Epithelial cell of proximal tubule (primary cell): ENCODE data around the gene LSAMP. TPM values are rescaled to one million over a fixed set of nuclear protein-coding genes. Genes with fewer than 3 reads are reported as not detected.
A peak's percentile ranks its signal among the peaks of the same experiment; 100 is the strongest.

Source experiments
- DNase-seq: peaks from one replicate; pipeline ENCODE4 v3.0.0-alpha.2; 2011; ENCODE audit warnings: low read depth
- H3K4me3 ChIP-seq: 2 replicates; pipeline ENCODE4 v1.5.1; 2011; ENCODE audit warnings: low read depth, mild to moderate bottlenecking, low read length
- total RNA-seq: library from RNA; depleted of rRNA; stranded (reverse); fragments of >200 nt; gene quantifications from 2 replicates; pipeline ENCODE4 v1.2.3, GENCODE V29; 2015
- TF ChIP-seq, protein P1 (sequence below): conservative IDR thresholded peaks from 2 replicates; pipeline ENCODE4 v1.5.1; 2012; ENCODE audit warnings: low read depth, mild to moderate bottlenecking, low read length

Gene LSAMP
- total RNA-seq, 1 donor from 2014 or later: 5.1 TPM

- no peak overlapping the region for H3K4me3 ChIP-seq
- TF ChIP-seq, protein P1, sequence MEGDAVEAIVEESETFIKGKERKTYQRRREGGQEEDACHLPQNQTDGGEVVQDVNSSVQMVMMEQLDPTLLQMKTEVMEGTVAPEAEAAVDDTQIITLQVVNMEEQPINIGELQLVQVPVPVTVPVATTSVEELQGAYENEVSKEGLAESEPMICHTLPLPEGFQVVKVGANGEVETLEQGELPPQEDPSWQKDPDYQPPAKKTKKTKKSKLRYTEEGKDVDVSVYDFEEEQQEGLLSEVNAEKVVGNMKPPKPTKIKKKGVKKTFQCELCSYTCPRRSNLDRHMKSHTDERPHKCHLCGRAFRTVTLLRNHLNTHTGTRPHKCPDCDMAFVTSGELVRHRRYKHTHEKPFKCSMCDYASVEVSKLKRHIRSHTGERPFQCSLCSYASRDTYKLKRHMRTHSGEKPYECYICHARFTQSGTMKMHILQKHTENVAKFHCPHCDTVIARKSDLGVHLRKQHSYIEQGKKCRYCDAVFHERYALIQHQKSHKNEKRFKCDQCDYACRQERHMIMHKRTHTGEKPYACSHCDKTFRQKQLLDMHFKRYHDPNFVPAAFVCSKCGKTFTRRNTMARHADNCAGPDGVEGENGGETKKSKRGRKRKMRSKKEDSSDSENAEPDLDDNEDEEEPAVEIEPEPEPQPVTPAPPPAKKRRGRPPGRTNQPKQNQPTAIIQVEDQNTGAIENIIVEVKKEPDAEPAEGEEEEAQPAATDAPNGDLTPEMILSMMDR: no peak
- no peak for DNase-seq
Measured at GRCh38 chr3:115832265-115832664, 613.0 kb downstream of the LSAMP start.

DNA sequence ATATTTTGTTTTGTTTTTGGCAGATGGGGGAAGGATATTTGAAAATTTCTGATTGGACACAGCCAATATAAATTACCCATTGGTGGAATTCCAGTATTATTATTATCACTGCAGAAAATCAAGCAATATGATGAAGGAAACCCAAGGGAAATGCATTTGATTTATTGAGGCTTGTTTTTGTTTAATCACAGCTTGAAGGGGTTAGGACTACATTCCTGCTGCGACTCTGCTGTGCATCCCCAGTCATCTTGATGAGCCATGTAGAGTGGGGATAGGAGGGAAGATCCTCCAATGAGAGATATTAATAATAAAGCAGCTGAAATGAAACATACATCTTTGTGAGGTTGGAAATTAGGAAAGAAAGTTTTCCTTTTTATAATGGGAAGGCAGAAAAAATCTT lies 613.4 kb downstream of the LSAMP start:
- TF ChIP-seq, protein P1: no peak
- no peak for DNase-seq
- no peak overlapping the region for H3K4me3 ChIP-seq

GRCh38 chr3:115830764-115831395 lies 614.4 kb downstream of the LSAMP start:
- TF ChIP-seq, protein P1: no peak
- DNase-seq: no peak
- no peak overlapping the region for H3K4me3 ChIP-seq

- H3K4me3 ChIP-seq: no peak overlapping the region
- no peak for DNase-seq
- TF ChIP-seq, protein P1: no peak
Measured at GRCh38 chr3:115828401-115828800, 616.9 kb downstream of the LSAMP start.

- TF ChIP-seq, protein P1: no peak
- no peak overlapping the region for H3K4me3 ChIP-seq
- no peak for DNase-seq
Measured at GRCh38 chr3:115827495-115827894, 617.8 kb downstream of the LSAMP start.

- H3K4me3 ChIP-seq: no peak overlapping the region
- peak; percentile 35 for DNase-seq
- TF ChIP-seq, protein P1: no peak
Measured at GRCh38 chr3:115825046-115825445, 620.2 kb downstream of the LSAMP start.

GRCh38 chr3:115823083-115823482 lies 622.2 kb downstream of the LSAMP start:
- DNase-seq: no peak
- H3K4me3 ChIP-seq: no peak overlapping the region
- TF ChIP-seq, protein P1: no peak
